ENCODE measurements around the gene TMEM145.

- no peak for TF ChIP-seq POLR2A (IDR thresholded peaks at IDR 0.05; ENCODE audit: low read length)
- no peak for TF ChIP-seq GATA1 (IDR thresholded peaks at IDR 0.05; ENCODE audit: low read depth, low read length)
These were observed 1.5 kb upstream of the TMEM145 start for GRCh38 chr19:42311657-42312056.

Measured in erythroblast (primary cell).